Calu3 (cell line): ENCODE measurements around the gene VWA8. TPM values are rescaled to one million over a fixed set of nuclear protein-coding genes. Genes with fewer than 3 reads are reported as not detected.

ENCODE experiments used
- BruUV-seq: library from RNA; stranded (reverse); fragments of 400-500 nt; replicated peaks from 2 replicates; lab custom pipeline; 2021; lab: Mats Ljungman, UMichigan
- CTCF ChIA-PET: fragments of 300-600 bp; sonication (Branson Sonifier 250); formaldehyde crosslinking; loops from one replicate; lab custom pipeline; 2022; ENCODE audit warnings: antibody characterized with exemption; lab: Charles Lee
- DNase-seq: peaks from one replicate; pipeline ENCODE4 v3.0.0; 2022
- H3K27ac Mint-ChIP-seq: one replicate; pipeline ENCODE4 v1.8.0; 2022; ENCODE audit warnings: mixed read lengths; ENCODE audit not compliant: unreplicated experiment
- H3K27me3 Mint-ChIP-seq: one replicate; pipeline ENCODE4 v1.8.0; 2022; ENCODE audit warnings: mixed read lengths; ENCODE audit not compliant: unreplicated experiment
- H3K36me3 Mint-ChIP-seq: one replicate; pipeline ENCODE4 v1.8.0; 2022; ENCODE audit warnings: mild to moderate bottlenecking, moderate library complexity, mixed read lengths; ENCODE audit not compliant: insufficient read depth, unreplicated experiment
- H3K4me1 Mint-ChIP-seq: one replicate; pipeline ENCODE4 v1.8.0; 2022; ENCODE audit warnings: mild to moderate bottlenecking, low read depth, mixed read lengths; ENCODE audit not compliant: unreplicated experiment
- H3K4me3 Mint-ChIP-seq: one replicate; pipeline ENCODE4 v1.8.0; 2022; ENCODE audit warnings: mild to moderate bottlenecking, low read depth, moderate library complexity, mixed read lengths; ENCODE audit not compliant: unreplicated experiment
- H3K9me3 Mint-ChIP-seq: one replicate; pipeline ENCODE4 v1.8.0; 2022; ENCODE audit warnings: low read depth, mixed read lengths; ENCODE audit not compliant: unreplicated experiment
- CTCF ChIP-seq: fragments of 200-600 bp; IDR thresholded peaks from one replicate; pipeline ENCODE4 v1.8.0; 2022; ENCODE audit warnings: antibody characterized with exemption; ENCODE audit not compliant: unreplicated experiment
- intact Hi-C: fragments of 100-400 bp; cut with micrococcal nuclease; formaldehyde crosslinking; loops from one replicate; pipeline ENCODE4 v1.10.0; 2022; ENCODE audit not compliant: unreplicated experiment
- total RNA-seq: library from RNA; stranded (reverse); gene quantifications from 2 replicates; pipeline ENCODE4 v1.2.3, GENCODE V29; 2022

Gene VWA8
- total RNA-seq, 1 experiment from 2014 or later: 15.2 TPM

DNA sequence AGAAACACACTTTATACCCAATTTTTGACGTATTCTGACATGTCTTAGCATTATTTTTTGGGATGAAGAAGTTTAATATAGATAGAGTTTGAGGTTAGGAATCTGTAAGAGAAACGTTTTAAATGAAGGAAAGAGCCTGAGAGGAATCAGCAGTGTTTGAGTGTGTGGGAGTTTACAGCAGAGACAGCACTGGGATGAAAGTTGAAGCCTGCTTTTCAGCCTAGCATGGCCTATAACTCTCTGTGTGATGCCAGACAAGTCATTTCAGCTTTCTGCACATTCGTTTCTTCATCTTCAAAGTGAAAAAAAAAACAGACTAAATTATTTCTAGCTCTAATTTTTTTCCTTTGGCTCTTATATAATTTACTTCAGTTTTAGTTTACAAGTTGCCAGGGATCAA lies 326.5 kb downstream of the VWA8 start:
- no peak for DNase-seq
- Mint-ChIP-seq H3K27ac (no peak overlapping the region), H3K36me3 (no peaks in the 10 kb centered on the region), H3K27me3 (no peaks in the 10 kb centered on the region), H3K4me1 (no peaks in the 10 kb centered on the region), H3K9me3 (no peaks in the 10 kb centered on the region), H3K4me3 (no peak overlapping the region)
- no peak for TF ChIP-seq CTCF
- CTCF ChIA-PET: no interaction called here
- BruUV-seq: no TSS peak
- intact Hi-C loops: no loop called here

DNA sequence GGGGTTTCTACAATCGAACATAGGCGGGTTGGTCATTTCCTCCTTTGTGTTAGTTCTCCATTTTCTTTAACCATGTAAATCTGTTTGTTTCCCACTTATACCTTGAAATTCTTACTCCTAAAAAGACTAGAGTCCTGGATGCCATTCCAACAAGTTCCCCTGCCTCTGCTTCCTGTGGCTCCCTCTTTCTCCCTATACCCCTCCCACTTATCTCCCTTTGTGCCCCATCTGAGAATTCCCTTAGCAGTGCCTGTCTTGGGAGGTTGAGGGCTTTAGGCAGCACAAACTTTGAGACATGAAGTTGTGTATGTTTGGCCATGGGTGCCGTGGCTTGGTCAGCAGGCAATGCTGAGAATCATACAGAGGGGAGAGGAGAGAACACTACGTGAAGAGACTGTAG lies 327.1 kb downstream of the VWA8 start:
- no TSS peak for BruUV-seq
- Mint-ChIP-seq H3K4me1 (no peaks in the 10 kb centered on the region), H3K9me3 (no peaks in the 10 kb centered on the region), H3K4me3 (no peak overlapping the region), H3K27me3 (no peaks in the 10 kb centered on the region), H3K27ac (no peak overlapping the region), H3K36me3 (no peaks in the 10 kb centered on the region)
- DNase-seq: no peak
- no peak for TF ChIP-seq CTCF
- intact Hi-C loops: no loop called here
- CTCF ChIA-PET: no interaction called here

DNA sequence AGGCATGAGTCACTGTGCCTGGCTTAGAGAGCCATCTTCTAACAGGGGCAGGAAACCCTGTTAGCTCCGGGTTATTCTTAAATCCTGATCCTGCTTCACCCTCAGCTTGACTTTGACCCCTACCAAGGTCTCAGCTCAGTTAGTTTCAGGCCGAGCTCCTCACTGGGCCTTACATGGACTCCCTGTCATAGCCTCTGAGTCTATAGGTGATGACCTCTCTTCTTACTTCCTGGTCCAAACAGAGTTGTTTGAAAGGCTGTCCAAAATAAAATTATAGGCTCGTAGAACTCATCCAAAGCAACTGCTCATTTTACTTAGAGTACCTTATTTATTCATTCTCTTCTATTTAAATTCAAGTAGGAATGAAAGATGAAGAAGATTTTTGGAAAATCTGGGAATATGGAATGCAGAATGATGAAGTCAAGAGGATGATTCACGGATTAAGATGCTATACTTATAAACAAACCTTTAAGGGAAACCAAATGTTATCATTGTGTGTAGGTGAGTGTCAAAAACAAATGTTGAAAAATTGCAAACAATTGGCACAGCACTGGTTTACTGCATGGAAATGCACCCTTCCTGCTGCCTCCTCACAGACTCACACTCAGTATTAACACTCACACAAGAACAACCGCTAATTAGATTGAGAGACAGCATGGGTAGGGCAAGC lies 329.5 kb downstream of the VWA8 start:
- CTCF ChIA-PET: no interaction called here
- BruUV-seq: no TSS peak
- no peaks in the 10 kb centered on the region for H3K4me1 Mint-ChIP-seq
- DNase-seq: no peak
- no peak for TF ChIP-seq CTCF
- no peaks in the 10 kb centered on the region for H3K27me3 Mint-ChIP-seq
- H3K36me3 Mint-ChIP-seq: no peaks in the 10 kb centered on the region
- H3K9me3 Mint-ChIP-seq: no peaks in the 10 kb centered on the region
- intact Hi-C loops: no loop called here
- H3K27ac Mint-ChIP-seq: no peak overlapping the region
- H3K4me3 Mint-ChIP-seq: no peak overlapping the region

- Mint-ChIP-seq H3K27ac (no peak overlapping the region), H3K27me3 (no peaks in the 10 kb centered on the region), H3K4me1 (peaks cover 10% of the 10 kb centered on the region), H3K36me3 (no peaks in the 10 kb centered on the region), H3K9me3 (no peaks in the 10 kb centered on the region), H3K4me3 (no peak overlapping the region)
- CTCF ChIA-PET: no interaction called here
- no peak for DNase-seq
- intact Hi-C loops: no loop called here
- TF ChIP-seq CTCF: no peak
- no TSS peak for BruUV-seq
These were observed 333.5 kb downstream of the VWA8 start for GRCh38 chr13:41627425-41627824.
